Activated CD4-positive, alpha-beta T cell treated with anti-CD3 and anti-CD28 coated beads, Interleukin-2, amount 50 U/mL, for 1 hour (primary cell): ENCODE results near the gene LBHD2.

Experiments used
- DNase-seq: peaks from one replicate; pipeline ENCODE4 v3.0.0-alpha.2; 2020

The LBHD2 gene

DNA sequence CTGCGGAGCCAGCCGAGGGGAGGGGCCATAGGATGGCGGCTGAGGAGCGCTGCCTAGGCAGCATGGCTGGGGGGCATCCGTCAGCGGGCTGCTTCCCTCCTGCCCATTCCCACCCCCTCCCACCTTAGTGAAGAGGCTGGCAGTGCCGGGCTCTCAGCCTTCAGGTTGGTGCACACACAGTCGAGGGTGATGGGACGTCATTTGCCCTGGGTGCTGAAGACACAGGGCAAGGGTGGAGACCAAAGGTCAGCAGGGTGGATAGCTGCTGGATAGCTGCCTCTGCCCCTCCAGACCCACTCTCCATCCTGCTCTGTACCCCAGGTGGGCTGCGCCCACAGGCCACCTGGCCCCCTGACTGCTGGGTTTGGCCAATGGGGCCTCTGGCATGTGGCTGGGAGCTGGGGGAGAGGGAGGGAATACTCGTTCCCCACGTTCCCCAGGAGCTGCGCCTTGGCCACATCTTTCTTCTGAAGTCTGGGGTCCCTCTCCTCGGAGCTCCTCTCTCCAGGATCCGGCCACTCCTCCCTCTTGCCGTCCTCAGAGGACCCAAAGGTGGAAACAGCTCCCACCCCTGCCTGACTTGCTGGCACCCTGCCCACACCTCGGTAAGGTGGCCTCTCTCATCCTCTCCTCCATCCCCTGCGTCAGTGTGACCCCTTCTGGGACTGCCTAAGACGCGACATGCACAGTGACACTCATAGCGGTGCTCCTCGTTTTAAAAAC lies 15.5 kb upstream of the LBHD2 start:
- no peak for DNase-seq

DNA sequence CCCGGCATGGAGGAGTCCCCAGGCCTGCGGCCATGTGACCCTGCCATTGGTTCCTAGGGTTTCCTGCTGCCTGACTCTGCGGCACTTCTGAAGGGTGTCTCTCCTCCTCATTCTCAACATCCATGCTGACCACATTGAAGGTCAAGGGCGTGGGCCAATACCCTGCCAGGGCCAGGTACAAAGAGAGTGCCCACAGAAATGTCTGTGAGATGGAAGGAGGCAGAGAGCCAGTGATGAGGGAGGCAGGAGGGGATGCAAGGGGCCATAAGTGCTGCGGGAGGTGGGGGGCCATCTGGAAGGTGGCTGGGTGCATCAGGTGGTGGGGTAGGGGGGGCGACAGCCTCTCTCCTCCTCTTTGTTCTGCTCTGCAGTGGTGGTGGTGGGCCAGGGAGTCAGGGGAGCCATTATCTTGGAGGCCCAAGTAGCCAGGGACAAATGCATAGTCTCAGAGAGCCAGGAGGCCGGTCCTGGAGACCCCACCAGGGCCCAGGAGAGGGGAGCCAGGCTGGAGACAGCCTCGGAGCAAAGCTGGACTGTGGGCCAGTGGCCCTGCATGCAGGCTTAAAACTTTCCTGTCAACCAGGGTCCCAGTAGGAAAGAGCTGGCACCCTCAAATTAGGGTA lies 13.6 kb upstream of the LBHD2 start:
- no peak for DNase-seq

DNA sequence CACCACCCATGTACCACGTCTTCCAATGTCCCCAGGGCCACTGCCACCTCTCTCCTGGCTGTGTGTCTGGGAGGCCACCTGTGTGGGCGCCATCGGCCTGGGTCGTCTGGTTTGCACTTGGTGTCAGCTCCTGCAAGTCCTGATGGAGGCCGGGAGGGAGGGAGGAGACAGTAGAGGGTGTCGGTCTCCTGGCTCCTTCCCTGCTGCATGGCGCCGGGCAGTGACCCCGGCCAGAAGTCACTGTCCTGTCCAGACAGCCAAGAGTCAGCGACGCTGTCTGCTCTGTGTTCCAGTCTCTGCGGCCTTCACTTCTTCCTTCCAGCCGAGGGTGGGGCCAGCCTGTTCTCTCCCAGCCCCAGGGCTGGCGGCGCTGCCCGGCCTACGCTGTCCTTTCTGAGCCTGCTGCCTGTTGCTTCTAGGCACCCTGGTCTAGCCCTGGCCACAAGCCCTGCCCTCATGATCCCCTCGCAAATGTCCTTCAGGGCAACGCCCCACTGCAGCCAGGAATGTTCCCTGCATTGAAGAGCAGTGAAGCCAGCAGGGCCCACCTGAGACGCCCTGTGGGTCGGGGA lies 13.0 kb upstream of the LBHD2 start:
- DNase-seq, result no peak

- DNase-seq, result no peak
These were observed 12.3 kb upstream of the LBHD2 start for GRCh38 chr14:103071544-103072251.

DNA sequence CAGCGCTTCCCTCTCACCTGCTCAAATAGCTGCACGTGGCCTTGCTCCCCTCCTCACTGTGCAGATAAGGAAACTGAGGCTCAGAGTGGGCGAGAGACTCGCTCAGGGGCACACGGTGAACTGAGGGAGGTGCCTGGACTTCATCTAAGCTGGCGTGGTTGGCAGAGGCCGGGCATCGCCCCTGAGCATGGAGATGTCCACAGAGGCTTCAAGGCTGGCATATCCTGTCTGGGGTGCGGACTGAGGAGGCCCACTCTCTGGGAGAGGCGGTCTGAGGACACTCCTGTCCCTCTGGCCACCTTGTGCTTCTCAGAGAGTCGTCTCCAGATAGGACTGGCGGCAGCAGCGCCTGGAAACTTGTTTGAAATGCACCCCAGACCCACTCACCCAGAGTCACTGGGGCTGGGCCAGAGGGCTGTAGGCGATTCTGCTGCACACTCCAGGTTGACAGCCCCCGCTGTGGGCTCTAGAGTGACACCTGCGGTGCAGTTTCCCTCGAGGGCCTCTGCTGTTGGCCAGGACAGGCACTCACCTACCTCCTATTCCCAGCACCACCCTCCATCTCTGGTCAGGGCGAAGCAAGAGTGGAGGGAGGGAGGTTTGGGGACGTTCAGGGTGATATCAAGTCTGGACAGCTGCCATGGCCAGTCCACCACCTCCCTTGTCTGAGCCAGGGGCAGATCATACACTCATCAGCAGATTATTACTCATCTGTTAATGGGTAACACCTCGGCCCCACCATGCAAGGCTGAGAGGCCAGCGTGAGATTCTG lies 11.2 kb upstream of the LBHD2 start:
- DNase-seq, result no peak

DNA sequence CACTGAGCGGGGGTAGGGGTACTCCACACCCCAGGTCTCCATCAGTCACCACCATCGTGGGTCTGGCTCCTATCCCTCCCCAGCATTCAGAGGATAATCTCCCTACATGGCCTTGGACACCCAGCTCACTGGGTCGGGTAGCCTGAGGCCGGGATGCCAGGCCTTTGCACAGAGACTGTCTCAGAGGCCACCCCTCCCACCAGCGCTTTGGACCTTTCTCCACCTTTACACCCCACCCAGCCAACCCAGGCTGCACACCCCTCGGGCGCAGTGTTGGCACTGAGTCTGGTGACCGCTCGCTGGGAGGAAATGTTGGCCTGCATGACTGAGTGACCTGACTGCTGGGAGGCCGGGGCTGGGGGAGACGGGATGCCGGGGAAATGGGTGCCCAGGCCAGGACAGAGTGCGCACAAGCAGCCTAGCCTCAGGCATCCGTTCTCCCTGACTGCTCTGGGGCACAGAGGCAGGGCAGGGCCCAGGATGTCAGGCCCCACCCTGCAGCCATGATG lies 10.6 kb upstream of the LBHD2 start:
- no peak for DNase-seq

GRCh38 chr14:103073876-103074728 lies 9.9 kb upstream of the LBHD2 start:
- DNase-seq, result no peak

GRCh38 chr14:103074729-103075367 lies 9.2 kb upstream of the LBHD2 start:
- no peak for DNase-seq

GRCh38 chr14:103078420-103078749 lies 5.6 kb upstream of the LBHD2 start:
- peak; percentile 74 for DNase-seq

DNA sequence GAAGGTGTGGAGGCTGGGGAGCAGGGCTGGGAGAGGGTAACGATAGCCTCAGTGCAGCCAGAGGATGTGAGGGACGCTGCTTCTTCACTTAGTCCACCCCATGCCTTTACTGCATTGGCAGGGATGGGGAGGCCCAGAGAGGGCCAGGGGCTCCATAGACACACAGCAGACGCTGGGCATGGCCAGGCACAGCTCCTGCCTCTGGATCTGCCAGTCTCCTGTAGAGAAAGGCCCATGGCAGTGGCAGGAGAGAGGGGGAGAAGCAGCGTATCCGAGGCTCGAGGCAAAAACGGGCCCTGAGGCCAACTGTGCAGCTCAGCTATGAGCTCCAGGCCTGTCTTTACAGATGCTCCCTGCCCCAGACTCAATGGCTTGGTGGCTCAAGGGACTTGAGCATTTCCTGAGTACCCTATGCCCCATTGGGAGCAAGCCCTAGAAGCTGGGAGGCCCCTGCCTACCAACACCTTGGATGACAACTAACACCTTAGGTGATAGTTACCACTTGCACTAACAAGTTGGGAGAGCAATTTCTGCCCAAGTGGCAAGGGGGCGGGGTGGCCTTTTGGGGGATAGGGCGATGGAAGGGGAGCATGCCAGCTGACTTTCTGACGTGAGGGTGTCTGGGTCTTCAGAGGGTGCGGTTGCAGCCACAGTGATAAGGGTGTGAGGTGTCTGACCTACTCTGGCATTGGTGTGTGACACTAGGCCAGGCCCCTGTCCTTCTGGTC lies 5.0 kb upstream of the LBHD2 start:
- no peak for DNase-seq

DNA sequence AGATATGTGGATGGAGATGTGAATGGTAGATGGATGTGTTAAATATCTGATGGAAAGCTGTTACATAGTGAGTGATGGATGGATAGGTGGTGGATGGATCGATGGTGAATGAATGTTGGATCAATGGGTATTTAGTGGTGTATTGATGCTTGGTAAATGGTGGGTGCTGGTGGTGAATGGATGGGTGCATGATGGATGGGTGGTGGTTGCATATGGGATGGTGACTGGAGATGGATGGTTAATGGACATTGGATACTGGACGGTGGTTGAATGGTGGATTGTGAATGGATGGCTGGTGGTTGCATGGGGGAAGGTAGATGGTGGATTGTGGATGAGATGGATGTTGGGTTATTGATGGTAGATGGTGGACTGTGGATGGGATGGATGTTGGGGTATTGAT lies 2.1 kb upstream of the LBHD2 start:
- no peak for DNase-seq

DNA sequence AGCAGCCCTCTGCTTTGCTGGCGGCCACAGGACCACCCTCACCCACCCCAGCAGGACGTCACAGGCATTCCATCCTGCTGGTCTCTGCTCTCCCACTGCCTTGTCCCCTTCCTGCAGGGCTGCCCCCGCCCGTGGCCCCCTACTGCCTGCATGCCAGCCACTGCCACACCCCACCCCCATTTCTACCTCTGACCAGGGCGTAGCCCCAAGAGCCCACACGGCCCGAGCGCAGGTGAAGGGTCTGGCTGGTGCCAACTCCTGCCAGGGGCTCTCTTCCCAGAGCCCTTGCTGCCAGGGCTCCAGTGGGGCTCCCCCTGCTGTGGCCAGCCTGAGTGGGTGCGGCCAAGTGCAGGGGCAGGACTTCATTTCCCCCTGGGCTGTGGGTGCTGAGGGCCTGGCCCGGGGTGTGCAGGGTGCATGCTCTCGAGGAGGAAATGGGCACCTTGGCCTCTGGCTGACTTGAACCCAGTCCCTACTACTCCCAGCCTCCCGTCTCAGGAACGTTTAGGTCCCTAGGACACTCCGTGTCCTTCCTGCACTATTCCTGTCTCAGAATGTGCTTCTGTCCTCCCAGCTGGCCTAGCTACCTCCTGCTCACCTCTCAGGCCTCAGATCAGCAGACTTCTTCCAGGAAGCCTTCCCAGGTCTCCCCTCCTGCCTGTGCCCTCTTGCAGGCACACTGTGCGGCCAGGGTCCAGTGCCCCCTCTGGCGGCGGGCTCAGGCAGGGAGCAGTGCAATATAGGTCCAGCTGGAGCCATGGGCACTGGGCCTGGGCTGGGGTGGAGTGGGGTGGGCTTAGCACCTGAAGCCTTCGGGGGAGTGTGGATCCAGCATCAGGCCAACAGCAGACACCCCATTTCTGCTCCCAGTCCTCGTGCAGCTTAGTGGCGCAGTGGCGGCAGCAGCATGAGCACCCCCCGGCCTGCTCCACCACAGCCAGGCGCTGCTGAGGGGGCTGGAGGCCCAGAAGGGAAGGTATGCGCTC lies 1.4 kb downstream of the LBHD2 start:
- no peak for DNase-seq

DNA sequence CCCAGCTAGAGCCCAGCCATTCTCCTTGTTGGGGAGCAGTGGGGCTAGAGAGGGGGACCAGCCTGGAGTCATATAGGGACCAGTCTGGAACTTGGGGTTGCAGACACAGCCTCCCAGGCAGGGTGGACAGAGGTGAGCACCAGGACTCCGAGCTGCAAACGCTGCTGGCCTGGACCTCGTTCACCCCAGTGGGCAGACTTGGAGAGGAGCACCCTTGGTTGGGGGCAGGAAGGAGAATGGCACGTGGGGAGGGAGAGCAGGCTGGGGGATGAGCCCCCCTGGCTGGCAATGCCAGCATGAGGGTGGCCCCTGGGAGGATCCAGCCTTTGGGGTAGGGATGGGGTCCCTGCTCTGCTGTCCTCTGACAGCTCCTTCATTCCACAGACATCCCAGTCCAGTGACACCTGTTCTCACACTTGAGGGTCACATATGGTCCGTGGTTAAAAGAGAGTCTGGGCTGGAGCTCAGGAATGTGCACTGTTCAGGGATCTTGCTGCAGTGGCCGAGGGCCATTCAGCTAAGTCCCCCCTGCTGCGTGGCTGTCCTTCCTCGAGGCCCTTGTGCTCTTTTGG lies 2.8 kb downstream of the LBHD2 start:
- no peak for DNase-seq

DNA sequence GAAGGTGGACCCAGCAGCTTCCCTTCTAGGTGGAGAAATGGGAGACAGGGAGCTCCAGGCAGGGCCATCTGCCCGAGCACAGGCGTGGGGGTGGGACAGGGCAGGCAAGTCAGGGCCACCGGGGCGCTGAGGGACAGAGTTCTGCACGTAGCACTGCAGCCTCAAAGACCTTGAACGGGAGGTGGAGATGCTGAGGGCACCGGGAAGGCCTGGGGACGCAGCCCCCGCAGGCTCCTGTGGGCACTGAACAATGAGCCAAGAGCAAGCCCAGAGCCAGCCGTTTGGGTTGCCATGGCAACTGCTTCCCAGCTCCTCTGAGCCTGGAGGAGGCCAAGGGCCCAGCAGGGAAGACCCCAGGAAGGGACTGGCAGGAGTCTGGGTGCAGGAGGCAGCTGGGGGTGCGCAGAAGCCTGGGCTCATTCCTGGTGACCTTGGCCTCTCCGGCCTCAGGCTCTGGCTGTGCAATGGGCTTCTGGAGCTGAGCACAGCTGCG lies 3.4 kb downstream of the LBHD2 start:
- DNase-seq, result no peak

- no peak for DNase-seq
These were observed 4.9 kb downstream of the LBHD2 start for GRCh38 chr14:103088921-103089320.

GRCh38 chr14:103089386-103090335 lies 5.7 kb downstream of the LBHD2 start:
- no peak for DNase-seq

- no peak for DNase-seq
These were observed 6.5 kb downstream of the LBHD2 start for GRCh38 chr14:103090481-103091020.
